ENCODE data around the gene ZNF827. TPM values are rescaled to one million over a fixed set of nuclear protein-coding genes. Genes with fewer than 3 reads are reported as not detected.

The ZNF827 gene
- total RNA-seq, 4 donors from 2014 or later = 5.2 to 11.0 (median 6.4) TPM

DNA sequence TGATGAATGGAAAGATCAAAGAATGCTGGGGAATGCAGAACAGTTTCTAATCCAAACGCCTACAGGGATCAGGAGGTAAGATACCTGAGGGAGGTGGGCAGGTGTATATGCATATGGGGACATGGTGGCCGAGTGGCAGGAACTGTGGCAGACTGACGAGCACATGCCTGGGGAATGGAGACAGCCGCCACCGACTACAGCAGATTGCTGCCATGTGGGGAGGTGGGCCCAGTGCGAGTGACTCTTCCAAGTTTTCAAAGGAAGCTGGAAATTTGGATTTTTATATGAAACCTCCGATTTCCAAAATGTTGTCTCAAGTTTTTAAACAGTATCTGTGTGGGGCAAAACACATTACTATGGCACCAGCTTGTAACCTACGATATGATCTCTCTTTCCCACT is 9.9 kb downstream of the ZNF827 start:
- Histone ChIP-seq H3K4me3 (no peak overlapping the region), H3K27me3 (no peaks in the 10 kb centered on the region), H3K27ac (no peak overlapping the region), H3K4me1 (peaks cover 0 to 5% (median 0%) of the 10 kb centered on the region in 3 donors), H3K9me3 (no peaks in the 10 kb centered on the region), H3K36me3 (no peaks in the 10 kb centered on the region)
- intact Hi-C loops (cut with DNase I) = no loop called here
- DNase-seq = no peak
- WGBS, 2 donors = 89 to 92% methylated on average over 8 of the region's 8 CpGs
- no peak for TF ChIP-seq POLR2A (IDR thresholded peaks at IDR 0.05)
- TF ChIP-seq, protein P1, sequence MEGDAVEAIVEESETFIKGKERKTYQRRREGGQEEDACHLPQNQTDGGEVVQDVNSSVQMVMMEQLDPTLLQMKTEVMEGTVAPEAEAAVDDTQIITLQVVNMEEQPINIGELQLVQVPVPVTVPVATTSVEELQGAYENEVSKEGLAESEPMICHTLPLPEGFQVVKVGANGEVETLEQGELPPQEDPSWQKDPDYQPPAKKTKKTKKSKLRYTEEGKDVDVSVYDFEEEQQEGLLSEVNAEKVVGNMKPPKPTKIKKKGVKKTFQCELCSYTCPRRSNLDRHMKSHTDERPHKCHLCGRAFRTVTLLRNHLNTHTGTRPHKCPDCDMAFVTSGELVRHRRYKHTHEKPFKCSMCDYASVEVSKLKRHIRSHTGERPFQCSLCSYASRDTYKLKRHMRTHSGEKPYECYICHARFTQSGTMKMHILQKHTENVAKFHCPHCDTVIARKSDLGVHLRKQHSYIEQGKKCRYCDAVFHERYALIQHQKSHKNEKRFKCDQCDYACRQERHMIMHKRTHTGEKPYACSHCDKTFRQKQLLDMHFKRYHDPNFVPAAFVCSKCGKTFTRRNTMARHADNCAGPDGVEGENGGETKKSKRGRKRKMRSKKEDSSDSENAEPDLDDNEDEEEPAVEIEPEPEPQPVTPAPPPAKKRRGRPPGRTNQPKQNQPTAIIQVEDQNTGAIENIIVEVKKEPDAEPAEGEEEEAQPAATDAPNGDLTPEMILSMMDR (IDR thresholded peaks at IDR 0.05) = no peak

DNA sequence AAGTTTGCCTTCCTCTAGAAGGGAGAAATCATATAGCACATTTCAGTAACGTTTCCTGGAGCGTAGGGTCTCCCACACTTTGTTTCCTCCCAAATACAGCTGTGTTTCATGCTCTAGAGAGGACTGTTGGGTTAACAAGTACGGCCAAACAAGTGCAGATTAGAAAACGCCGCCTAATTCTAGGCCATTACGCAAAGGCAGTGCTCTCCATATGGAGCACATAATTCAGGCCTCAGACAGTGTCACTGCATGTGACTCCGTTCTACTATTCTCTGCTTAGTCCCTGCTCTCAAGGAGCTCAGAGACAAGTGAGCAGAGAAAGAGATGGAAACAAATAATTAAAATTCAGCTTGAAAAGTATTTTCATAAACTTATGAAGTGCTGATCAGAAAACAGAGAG is 11.6 kb downstream of the ZNF827 start:
- intact Hi-C loops (cut with DNase I) = no loop called here
- Histone ChIP-seq H3K27me3 (no peaks in the 10 kb centered on the region), H3K27ac (no peak overlapping the region), H3K4me3 (no peak overlapping the region), H3K4me1 (peaks cover 0 to 5% (median 0%) of the 10 kb centered on the region in 3 donors), H3K36me3 (no peaks in the 10 kb centered on the region), H3K9me3 (no peaks in the 10 kb centered on the region)
- DNase-seq = no peak
- 73 to 75% methylated on average over 7 of the region's 7 CpGs for WGBS, 2 donors
- TF ChIP-seq POLR2A (IDR thresholded peaks at IDR 0.05) = no peak
- TF ChIP-seq, protein P1 (IDR thresholded peaks at IDR 0.05) = no peak

DNA sequence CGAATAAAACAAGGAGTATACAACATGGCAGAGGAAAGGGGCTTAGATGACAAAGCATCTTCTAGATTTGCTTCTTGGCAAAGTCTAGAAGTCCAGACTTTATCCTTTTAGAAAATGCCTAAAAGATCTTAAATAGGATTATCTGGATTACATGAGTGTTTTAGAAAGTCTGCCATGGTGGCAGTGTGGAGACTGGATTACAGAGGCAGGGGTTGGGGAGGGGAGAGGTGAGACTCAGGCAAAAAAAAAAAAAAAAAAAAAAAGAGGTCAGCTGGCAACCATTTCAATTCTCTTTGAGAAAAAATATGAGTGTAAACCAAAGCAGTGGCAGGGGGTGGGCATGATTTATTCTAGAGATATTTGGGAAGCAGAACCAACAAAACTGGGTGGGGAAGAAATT is 17.4 kb downstream of the ZNF827 start:
- Histone ChIP-seq H3K9me3 (no peaks in the 10 kb centered on the region), H3K27me3 (no peaks in the 10 kb centered on the region), H3K4me3 (no peak overlapping the region), H3K4me1 (peaks cover 0 to 17% (median 0%) of the 10 kb centered on the region in 3 donors), H3K27ac (no peak overlapping the region), H3K36me3 (no peaks in the 10 kb centered on the region)
- WGBS, 2 donors = 72 to 78% methylated on average over 1 of the region's 1 CpG
- intact Hi-C loops (cut with DNase I) = no loop called here
- no peak for DNase-seq
- no peak for TF ChIP-seq POLR2A (IDR thresholded peaks at IDR 0.05)
- TF ChIP-seq, protein P1 (IDR thresholded peaks at IDR 0.05) = no peak

DNA sequence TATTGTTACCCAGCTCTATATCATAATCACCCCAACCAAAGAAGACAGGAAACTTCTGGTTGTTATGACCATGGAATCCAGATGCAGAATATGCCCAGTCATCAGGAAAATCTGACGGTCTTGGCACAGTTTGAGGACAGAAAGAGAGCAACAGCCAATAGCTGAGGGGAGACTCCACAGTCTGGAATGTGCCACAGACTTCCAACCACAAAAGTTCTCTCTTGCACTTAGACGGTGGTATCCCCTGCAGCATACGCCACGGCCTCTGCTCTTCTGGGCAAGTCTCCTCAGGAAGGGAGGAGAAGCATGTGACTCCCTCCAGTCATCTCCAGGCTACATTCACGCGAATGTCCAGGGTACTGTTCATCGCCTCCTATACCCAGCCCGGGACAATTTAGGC is 18.4 kb downstream of the ZNF827 start:
- 50% methylated on average over 7 to 8 of the region's 8 CpGs for WGBS, 2 donors
- peaks cover 0 to 17% (median 0%) of the 10 kb centered on the region in 3 donors for H3K4me1 ChIP-seq
- peak overlapping the region in 1 of 4 donors; percentile 20 for H3K4me3 ChIP-seq
- DNase-seq = no peak
- no peaks in the 10 kb centered on the region for H3K36me3 ChIP-seq
- peak overlapping the region in 1 of 4 donors; percentile 26 for H3K27ac ChIP-seq
- no peaks in the 10 kb centered on the region for H3K9me3 ChIP-seq
- no peak for TF ChIP-seq POLR2A (IDR thresholded peaks at IDR 0.05)
- TF ChIP-seq, protein P1 (IDR thresholded peaks at IDR 0.05) = no peak
- no peaks in the 10 kb centered on the region for H3K27me3 ChIP-seq
- intact Hi-C loops (cut with DNase I) = no loop called here

DNA sequence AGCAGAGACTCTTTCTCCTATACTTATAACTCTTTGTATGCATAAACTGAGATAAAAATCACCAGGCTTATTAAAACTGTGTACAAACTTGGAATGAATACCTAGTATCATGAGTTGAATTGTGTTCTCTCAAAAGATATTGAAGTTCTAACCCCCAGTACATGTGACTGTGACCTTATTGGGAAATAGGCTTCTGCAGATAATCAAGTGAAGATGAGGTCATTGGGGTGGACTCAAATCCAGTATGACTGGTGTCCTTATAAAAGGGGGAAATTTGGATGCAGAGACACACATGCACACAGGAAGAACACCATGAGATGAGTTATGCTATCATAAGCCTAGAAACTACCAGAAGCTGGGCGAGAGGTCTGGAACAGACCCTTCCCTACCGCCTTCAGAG is 26.2 kb downstream of the ZNF827 start:
- Histone ChIP-seq H3K9me3 (no peaks in the 10 kb centered on the region), H3K27ac (no peak overlapping the region), H3K4me3 (no peak overlapping the region), H3K27me3 (no peaks in the 10 kb centered on the region), H3K36me3 (no peaks in the 10 kb centered on the region), H3K4me1 (peaks cover 0 to 9% (median 3%) of the 10 kb centered on the region in 3 donors)
- no peak for TF ChIP-seq POLR2A (IDR thresholded peaks at IDR 0.05)
- TF ChIP-seq, protein P1 (IDR thresholded peaks at IDR 0.05) = no peak
- 100% methylated on average over 1 to 2 of the region's 2 CpGs for WGBS, 2 donors
- intact Hi-C loops (cut with DNase I) = no loop called here
- no peak for DNase-seq
